Measurements from ENCODE around the gene RPS21.

The RPS21 gene

DNA sequence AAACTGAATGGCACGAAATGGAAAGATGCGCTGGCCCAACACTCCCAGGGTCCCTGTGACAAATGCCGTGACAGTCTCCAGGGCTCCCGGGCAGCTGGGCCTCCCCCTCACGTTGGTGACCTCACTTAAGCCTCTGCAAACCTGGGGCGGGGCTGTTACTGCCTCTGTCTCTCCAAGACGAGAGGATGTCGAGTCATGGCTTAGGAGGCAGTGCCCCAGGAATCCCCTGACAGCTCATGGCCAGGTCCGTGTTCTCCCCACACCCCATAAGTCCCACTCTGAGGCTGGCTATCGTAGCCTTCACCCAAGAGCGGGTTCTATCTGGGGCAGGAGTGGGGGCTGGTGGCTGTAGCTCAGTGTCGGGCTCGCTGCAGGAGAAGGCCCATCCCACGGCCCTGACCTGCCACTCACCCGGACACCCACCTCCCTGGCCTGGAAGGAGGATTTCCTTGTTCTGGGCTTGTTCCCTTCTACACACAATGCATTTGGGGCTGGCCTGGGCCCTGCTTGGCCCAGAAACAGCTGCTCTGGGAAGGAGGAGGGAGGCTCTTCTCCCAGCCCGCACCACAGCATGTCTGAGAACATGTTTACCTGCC lies 5.6 kb upstream of the RPS21 start:
- DNase-seq = peak; percentile 49 to 61

DNA sequence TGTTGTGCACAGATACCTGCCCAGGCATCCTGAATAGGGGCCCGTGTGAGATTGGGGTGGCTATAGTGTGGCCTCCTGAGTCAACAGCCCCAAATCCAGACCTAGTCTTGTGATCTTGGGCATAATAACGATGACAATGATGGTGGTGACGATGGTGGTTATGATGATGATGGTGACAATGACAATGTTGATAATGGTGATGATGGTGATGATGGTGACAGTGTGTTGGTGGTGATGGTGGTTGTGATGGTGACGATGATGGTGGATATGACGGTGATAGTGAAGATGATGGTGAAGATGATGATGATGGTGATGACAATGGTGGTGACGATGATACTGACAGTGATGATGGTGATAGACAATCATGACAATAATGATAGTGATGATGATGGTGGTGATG lies 5.1 kb upstream of the RPS21 start:
- no peak for DNase-seq

DNA sequence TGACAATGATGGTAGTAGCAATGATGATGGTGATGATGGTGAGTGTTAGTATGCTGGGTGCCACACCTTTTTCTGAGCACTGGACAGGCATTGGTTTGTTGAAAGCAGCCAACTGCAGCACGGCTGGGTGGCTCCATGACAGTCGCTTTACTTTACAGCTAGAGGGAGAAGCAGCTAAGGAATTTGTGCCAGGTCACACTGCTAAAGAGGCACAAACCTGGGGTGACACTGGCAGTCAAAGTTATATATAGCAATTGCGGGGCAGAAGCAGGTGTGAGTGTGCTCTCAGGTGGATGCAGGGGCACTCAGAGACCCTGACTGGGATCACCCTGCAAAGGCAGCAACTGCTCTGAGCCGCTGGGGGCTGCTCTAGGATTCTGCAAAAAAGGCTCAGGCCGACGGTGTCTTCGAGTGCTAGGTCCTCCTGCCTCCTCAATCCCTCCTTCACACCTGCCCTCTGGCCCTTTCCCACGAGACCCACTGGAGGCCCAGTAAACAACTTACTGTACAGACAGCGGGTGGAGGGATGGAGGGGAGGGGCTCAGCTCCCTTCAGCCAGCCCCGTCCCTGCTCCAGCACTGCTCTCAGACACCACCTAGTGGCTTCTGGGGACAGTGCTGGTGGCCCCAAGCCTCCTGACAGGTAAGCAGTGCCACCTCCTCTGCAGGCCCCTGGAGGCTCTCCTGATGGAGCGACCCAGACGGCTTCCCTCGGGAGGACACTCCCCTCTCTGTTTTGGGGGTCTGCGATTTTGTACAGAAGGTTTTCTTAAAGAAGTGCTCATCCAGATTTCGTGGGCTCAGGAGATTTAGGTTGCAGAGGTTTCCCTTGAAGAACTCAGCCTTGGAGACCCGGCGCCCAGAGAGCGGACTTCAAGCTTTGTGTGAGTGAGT lies 4.4 kb upstream of the RPS21 start:
- peak; percentile 66 to 84 for DNase-seq

DNA sequence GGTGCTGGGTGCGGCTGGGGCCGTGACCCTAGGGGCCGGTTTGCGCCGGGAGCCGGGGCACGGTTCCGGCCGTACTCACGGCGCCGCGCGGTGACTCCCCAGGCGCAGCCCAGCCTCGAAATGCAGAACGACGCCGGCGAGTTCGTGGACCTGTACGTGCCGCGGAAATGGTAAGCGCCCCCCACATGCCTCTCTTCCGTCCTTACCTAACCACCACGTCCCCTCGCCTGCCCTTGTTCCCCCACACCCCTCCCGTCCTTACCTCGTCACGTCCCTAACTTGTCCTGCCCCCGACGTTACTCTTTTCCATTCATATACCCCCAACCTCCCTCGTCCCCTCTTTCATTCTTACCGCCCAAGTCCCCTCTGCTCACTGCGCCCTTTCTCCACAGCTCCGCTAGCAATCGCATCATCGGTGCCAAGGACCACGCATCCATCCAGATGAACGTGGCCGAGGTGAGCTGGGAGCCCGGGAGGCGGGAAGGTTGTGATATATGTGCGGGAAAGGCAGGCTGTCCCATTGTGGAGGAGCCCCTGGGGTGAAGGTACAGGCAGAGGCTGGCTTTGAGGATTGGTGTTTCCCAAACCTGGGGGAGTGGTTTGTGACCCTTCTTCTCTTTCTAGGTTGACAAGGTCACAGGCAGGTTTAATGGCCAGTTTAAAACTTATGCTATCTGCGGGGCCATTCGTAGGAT lies 463 bp downstream of the RPS21 start:
- DNase-seq = no peak

DNA sequence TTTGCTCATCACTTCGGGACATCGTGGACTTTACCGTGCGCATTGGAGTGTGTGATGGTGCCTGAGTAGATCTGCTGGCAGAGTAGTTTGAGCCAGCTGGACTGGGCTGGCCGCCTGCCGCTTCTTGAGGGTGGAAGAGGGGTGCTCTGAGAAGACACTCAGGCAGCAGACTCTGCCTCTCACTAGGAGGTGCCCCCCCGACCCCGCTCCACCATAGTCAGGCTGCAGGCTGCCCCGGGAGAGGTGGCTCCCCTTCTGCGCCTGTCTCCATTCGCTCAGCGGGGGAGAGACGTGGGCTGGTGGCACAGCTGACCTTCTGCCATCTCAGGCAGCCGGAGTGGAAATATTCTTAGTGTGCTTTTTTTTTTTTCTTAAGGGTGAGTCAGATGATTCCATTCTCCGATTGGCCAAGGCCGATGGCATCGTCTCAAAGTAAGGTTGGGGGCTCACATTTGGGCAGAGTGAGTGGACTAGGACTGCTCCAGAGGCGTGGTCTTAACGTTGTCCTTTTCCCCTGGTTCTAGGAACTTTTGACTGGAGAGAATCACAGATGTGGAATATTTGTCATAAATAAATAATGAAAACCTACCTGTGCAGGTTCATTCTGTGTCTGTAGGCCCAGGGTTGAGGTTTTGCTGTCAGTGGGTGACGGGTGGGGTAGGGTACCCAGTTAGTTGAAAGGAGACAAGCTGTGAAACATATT lies 1.2 kb downstream of the RPS21 start:
- DNase-seq = no peak

DNA sequence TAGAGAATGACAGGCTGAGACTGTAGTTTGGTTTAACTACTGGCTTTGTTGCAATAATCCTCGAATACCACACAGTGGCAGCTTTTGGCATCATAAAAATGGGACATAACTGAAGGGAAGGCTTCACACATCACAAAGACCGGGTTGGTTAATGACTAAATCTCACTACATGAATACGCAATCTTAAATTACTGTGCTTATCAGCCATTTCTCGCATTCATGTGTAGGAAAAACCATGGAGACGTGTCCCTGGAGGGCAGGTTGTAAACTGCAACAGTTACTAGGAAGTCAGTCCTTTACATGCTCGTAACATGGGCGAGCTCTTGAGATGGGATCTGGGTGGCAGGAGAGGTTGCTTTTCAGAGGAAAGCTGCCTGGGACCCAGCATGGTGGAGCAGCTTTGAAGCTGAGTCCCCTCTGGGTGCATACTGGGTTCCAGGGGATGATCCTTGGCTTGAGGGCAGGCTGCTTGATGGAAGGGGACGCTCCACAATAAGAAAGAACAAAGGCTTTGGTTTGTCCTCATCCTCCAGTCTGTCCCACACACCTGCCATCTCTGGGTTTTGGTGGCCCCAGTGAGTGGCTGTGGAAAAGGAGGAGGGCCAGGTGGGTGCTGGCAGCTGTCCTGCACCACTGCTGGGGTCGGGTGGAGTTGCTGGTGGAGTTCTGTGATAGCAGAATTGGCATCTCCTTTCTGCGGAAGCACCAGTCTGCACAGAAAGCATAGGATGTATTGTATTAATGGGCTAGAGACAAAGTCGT lies 2.1 kb downstream of the RPS21 start:
- peak in 1 of 2 experiments; percentile 56 for DNase-seq

DNA sequence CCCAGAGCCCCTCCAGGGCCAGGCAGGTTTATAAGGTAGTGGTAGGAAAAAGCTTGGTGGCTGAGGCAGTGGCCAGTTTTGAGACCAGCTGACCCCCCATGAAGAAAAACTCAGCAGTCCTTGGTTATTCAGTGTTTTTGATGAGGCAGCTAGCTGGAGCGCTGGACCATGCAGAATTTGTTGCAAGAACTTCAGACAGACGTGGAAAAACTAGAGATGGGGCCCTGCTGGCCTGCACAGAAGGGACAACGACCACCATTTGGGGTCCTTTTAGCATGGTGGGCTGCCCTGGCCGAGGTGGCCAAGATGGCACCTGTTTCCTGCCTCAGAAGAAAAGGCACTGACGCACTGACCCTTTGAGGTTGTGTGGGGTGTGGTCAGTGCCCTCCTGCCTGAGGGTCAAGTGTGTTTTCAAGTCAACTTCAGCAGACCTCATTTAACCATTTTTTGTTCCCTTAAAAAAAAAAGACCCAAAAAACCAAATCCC lies 2.7 kb downstream of the RPS21 start:
- no peak for DNase-seq

DNA sequence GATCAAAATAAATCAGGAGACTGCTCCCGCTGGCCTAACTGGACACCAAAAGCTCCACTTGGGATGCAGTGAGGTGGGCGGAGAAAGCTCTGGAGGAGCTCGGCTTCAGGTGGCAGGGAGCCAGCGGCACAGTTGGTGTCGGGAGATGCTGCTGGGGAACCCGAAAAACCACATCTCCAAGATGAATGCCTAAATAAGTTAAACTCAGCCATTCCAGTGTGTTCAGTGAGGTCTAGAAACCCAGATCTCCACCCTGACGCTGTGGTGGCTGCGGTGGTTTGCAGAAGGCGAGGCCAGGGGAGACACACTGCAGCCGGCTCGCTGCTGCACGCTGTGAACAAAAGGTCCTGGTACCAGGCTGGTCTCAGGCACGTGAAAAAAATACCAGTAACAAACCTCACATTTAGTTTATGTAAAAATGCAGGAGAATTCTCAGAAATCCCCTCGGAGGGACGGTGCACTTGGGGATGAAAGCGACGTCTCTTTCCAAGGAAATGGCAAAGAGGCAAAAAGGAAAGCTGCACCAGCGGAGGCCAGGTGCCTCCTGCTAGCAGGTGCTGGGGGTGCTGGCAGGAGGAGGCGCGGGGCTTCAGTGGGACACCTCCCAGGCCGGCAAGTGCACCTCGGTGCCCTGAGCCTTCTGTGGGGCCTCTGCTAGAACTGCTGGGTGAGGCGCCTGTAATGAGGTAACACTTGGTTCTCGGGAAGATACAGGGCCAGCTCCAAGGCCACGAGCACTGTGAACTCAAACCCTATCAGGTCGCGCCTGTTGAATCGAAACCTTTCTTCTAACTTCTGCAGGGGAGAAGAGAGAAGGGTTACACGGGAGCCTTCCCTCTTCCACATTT lies 3.6 kb downstream of the RPS21 start:
- DNase-seq = no peak

DNA sequence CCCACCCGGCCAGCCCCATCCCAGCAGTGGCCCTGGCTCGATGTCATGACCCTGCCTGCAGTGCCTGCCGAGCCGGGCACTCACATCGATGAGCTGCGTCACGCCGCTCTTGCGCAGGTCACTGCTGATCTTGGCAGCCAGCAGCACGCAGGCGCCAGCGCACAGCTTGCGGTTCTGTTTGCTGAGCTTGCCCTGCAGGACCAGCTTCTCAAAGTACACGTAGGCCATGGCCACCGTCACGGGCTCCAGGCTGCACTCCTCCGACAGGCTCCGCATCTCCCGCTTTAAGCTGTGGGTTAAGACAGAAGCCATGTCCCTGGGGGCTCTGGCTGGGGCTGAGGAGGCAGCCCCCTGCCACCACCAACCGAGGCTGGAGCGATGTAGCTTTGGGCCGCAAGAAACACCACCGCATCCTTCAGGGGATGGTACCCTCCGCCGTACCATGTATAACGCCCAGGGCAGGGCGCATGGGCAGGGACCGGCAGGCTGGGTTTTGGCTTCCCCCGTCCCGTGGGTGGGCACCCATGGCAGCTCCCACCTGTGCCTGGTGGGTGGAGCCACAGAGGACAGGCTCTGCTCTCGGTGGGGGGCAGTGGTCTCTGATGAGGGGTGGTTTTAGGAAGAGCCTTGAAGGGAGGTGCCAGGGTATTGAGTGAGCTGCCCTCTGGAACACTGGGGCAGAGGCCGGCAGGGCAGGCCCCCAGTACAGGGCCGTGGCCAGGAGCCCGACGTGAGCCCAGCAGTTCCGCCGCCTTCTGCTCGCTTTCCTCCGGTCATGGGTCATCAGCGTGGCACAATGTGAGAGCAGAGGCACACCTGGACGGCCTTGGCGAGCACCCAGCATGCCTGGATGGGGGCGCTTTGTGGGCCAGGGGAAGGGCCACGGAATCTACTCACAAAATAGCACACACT lies 4.5 kb downstream of the RPS21 start:
- DNase-seq = no peak

DNA sequence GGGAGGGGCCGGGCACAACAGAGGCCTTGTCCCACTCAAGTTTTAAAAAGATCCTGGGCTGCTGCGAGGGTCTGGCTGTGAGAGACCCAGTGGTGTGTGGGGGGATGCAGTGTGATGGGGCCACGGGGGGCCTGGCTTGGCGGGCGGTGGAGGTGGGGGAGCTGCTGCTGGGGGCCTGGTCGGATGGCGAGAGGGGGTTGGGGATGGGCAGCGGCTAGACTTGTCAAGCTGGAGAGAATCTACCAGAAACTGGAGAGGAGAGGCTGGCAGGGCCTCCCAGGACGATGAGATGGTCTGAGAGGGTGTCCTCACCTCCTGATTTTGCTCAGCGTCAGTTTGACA lies 5.1 kb downstream of the RPS21 start:
- no peak for DNase-seq

DNA sequence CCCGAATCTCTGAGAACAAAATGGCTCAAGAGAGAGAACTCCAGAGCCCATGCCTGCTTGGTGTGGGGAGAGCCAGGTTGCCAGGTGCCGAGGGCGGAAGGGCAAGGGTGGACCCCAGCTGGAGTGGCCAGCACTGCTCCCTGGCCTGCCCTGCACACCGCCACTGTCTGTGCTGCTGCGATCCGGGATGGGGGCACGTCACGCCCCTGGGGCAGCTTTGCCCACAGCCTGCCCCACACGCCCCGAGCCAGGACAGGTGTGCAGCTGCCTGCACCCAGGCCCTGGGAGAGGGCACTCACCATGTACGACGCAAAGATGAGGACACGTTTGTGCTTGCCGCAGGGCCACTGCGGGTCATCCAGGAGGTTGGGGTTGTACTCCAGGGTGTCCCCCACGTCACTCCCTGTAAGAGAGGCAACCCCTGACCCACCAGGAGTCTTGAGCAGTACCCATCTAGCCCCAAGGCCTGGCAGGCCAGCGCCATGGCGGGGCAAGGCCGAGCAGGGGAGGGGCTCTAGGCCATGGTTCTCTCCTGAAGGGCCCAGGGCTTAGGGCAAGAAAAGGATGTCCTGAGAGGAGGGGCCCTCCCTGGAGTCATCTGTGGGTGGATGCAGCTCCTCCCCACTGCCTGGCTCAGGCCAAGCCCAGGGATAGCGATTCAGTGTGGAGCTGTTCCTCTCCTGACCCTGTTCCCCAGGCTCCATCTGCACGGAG lies 5.9 kb downstream of the RPS21 start:
- DNase-seq = no peak

DNA sequence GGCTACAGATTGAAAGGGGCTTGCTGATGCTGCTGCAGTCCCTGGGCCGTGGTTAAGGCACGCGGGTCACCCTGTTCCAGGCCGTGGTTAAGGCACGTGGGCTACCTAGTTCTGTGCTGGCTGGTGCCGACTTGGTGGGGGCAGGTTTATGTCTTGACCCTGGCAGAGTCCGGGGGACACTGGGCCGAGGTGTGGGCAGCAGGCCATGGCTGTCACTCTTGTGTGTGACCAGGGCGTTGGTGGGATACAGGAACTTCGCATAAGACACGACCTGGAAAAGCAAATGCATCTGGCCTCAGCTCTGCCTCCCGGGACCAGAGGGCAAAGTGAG lies 6.4 kb downstream of the RPS21 start:
- DNase-seq = no peak

DNA sequence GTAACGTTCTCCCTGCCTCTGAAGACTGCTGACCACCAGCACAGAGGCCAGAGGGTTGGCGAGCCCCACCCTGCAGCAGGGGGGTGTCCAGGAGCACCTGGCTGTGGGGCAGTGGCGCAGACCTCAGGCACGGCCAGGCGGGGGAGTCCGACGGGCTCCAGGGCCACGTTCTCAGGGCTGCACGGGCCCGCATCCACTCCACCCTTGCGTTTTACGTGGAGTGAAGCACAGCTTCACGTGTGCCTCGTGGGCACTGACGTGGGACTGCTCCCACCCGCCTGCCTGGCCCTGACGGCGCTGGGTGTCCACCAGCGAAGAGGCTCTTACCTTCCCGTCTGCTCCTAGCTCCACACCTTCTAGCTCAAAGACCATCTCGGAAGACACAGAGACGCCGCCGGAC lies 6.9 kb downstream of the RPS21 start:
- DNase-seq = no peak

DNA sequence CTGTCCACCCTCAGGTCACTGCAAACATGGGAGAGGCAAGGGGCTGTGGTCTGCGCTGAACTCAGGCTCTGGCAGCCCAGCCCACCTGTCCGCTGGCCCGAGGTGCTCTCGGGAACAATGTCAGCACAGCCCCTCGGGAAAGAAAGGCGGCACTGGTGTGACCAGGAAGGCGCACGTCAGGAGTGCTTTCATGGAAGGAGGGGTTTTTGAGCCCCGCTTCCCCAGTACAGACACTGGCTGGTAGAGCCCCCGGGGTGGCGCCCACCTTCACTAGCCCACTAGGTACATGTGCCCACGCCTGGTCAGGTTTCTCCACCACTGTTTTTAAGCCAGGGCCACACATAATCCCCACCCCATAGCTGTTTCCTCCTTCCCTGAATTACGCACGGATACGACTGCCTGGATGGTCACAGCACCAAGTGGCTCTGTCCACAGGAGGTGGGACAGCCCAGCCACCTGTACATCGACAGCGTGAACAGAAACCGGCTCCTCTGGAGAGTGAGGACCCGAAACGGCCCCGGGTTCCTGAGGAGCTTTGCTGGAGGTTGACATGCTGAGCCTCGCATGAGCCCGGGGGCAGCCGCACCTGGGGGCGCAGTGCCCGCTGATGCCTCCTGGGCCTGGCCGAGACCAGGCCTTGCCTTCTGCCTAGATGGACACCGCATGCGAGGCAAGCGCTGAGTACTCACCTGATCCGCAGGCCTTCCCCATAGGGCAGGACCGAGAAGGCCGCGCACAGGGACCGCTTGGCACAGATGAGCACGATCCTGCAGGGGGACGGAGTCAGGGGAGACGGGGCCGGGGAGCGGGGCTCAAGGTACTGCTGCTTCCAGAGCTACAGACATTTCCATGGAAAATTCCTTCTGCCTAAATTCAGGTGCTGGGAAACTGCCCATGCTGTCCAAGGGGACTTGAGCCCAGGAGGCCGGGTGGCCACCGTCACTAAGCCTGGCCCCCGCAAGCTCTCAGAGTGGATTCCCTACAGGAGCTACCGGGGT lies 7.6 kb downstream of the RPS21 start:
- no peak for DNase-seq

DNA sequence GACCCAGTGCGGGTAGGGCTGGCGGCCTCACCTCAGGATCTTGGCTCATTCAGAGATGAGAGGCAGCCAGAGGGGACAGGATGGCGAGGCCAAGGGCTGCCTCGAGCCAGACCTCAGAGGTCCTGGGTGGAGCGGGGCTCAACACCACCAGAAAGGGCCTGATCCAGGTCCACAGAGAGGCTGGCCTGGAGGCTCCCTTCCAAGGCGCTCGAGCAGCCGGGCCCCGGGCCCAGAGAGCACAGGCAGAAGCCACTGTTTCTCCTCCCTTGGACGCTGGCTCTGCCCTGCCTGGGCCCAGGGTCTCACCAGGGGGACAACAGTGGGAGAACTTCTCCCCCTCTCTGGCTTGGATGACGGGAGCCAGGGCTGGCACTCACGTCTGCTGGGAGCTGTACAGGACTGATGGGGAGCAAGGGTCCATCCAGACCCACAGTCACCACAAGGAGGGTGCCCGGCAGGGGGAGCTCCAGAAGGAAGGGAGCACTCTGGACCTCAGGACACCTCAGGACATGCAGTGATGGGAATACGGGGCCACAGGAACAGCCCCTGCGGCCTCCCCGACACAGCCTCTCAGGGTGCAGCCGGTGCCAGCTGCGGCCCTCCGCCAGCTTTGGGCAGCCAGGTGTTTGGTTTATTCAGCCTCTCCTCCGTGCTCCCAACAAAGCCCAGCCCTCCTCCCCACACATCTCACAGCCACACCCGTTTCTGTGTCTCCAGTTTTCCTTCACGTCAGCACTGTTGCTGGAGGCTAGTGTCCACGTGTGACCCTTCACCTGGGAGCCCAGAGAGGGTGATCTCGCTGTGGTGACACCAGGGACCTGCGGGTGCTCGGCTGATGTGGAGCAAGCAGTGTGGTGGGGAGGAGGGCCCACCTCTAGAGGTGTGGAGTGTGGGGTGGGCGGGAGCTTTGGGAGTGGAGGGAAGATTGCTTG lies 8.7 kb downstream of the RPS21 start:
- no peak for DNase-seq

DNA sequence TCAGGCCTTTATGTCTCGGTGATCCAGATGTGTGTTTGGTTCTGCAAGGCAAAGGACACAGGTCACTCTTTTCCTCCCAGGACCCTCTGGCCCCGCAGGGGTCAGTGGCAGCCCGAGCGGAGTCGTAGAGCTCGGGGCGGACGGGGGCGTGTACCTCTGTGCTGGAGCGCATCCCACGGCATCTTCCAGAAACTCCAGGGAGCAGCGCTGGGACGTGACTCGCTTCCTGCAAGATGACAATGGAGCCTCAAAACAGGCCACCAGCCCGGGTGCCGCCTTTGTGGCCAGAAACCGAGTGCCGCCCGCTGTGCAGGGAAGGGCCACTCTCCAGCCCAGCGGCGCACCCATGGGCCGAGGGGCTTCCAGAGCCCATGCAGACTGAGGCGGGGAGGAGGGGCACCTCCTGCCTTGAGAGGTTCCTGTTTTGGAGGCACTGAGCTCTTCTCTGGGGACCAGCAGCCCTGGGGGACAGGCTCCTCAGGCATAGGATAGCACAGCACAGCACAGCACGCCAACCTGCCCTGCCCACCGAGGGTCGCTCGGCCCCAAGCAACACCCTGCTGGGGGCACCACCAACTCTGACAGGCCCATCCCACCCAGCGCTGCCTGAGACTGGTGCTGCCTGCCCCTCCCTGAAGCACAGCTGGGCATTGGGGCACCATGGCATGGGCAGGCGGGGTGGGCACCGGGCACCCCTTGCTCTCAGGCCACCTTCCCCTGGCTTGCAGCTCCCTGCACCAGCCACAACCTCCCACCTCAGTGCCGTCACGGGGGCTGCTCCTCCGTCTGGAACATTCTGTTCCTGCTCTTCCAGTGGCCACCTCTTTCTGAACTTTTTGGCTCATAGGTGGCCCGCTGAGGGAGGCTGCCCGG lies 9.7 kb downstream of the RPS21 start:
- DNase-seq = no peak

Measured in SW 1271 (cell line).